Endodermal cell (in vitro differentiated cells): ENCODE results near the gene AGK. TPM values are rescaled to one million over a fixed set of nuclear protein-coding genes. Genes with fewer than 3 reads are reported as not detected.
A peak's percentile ranks its signal among the peaks of the same experiment; 100 is the strongest.

Experiments
- DNase-seq: peaks from one replicate; pipeline ENCODE4 v3.0.0-alpha.2; 2017
- H3K27ac ChIP-seq: 2 replicates; pipeline ENCODE4 v1.5.1; 2013; ENCODE audit warnings: mild to moderate bottlenecking, low read depth, low read length, moderate library complexity
- H3K27me3 ChIP-seq: 2 replicates; pipeline ENCODE4 v1.6.1; 2013; ENCODE audit warnings: mild to moderate bottlenecking, low read length, moderate library complexity; ENCODE audit not compliant: insufficient read depth, control insufficient read depth, poor library complexity, severe bottlenecking
- H3K36me3 ChIP-seq: 2 replicates; pipeline ENCODE4 v1.7.0; 2013; ENCODE audit warnings: mild to moderate bottlenecking, low read length, moderate library complexity; ENCODE audit not compliant: control insufficient read depth, insufficient read depth
- H3K4me1 ChIP-seq: one replicate; pipeline ENCODE4 v1.7.0; 2013; ENCODE audit warnings: low read length; ENCODE audit not compliant: control insufficient read depth, insufficient read depth
- H3K4me3 ChIP-seq: 2 replicates; pipeline ENCODE4 v1.5.1; 2013; ENCODE audit warnings: mild to moderate bottlenecking, low read length, moderate library complexity
- H3K9ac ChIP-seq: 2 replicates; pipeline ENCODE4 v1.6.1; 2013; ENCODE audit warnings: mild to moderate bottlenecking, low read length, moderate library complexity; ENCODE audit not compliant: poor library complexity, severe bottlenecking; ENCODE audit errors: extremely low read depth
- H3K9me3 ChIP-seq: 2 replicates; pipeline ENCODE4 v1.6.1; 2013; ENCODE audit warnings: mild to moderate bottlenecking, low read length, moderate library complexity; ENCODE audit not compliant: control insufficient read depth
- H3K27ac Mint-ChIP-seq: 2 replicates; pipeline ENCODE4 v1.8.0; 2020; ENCODE audit warnings: mixed read lengths
- H3K27me3 Mint-ChIP-seq: 2 replicates; pipeline ENCODE4 v1.8.0; 2021; ENCODE audit warnings: mild to moderate bottlenecking, mixed read lengths; ENCODE audit not compliant: insufficient read depth
- H3K36me3 Mint-ChIP-seq: 2 replicates; pipeline ENCODE4 v1.8.0; 2020; ENCODE audit warnings: low read depth, mixed read lengths
- H3K4me1 Mint-ChIP-seq: 2 replicates; pipeline ENCODE4 v1.8.0; 2020; ENCODE audit warnings: mixed read lengths
- H3K4me3 Mint-ChIP-seq: 2 replicates; pipeline ENCODE4 v1.8.0; 2020; ENCODE audit warnings: mild to moderate bottlenecking, moderate library complexity, mixed read lengths
- H3K9me3 Mint-ChIP-seq: 2 replicates; pipeline ENCODE4 v1.8.0; 2020; ENCODE audit warnings: mild to moderate bottlenecking, mixed read lengths
- WGBS, 2 experiments: methylation state at CpG; one replicate each; pipeline versions ENCODE4 v1.1.5 to v1.1.7; 2013; ENCODE audit warnings: missing lambda C conversion rate in 2 of 2, mixed read lengths in 1 of 2; ENCODE audit not compliant: insufficient coverage in 1 of 2, insufficient read length in 1 of 2; 5-methylcytosine and 5-hydroxymethylcytosine counted together
- total RNA-seq, 2 donors: library from RNA; stranded (reverse); fragmentation: NEBNext Ultra II Directional in 1 of 2; extraction: Animal tissue kit (Norgen Biotek cat#: 25700) in 1 of 2; gene quantifications; 2 replicates in 1 of 2; 3 replicates in 1 of 2; pipeline ENCODE4 v1.2.1, GENCODE V29; 2021
- TF ChIP-seq, protein P1 (sequence below): fragments of 200-600 bp; sonication (generic); conservative IDR thresholded peaks from 2 replicates; pipeline ENCODE4 v1.5.0; 2021; ENCODE audit warnings: antibody characterized with exemption, mild to moderate bottlenecking

AGK gene
- total RNA-seq, 2 donors from 2014 or later: 30.2 to 41.7 TPM

- WGBS, 2 experiments: 25 to 34% methylated on average over 8 to 11 of the region's 11 CpGs
- H3K4me3 ChIP-seq: no peak overlapping the region
- no peaks in the 10 kb centered on the region for H3K4me1 Mint-ChIP-seq
Observed at GRCh38 chr7:141533149-141533949, 17.9 kb upstream of the AGK start.

DNA sequence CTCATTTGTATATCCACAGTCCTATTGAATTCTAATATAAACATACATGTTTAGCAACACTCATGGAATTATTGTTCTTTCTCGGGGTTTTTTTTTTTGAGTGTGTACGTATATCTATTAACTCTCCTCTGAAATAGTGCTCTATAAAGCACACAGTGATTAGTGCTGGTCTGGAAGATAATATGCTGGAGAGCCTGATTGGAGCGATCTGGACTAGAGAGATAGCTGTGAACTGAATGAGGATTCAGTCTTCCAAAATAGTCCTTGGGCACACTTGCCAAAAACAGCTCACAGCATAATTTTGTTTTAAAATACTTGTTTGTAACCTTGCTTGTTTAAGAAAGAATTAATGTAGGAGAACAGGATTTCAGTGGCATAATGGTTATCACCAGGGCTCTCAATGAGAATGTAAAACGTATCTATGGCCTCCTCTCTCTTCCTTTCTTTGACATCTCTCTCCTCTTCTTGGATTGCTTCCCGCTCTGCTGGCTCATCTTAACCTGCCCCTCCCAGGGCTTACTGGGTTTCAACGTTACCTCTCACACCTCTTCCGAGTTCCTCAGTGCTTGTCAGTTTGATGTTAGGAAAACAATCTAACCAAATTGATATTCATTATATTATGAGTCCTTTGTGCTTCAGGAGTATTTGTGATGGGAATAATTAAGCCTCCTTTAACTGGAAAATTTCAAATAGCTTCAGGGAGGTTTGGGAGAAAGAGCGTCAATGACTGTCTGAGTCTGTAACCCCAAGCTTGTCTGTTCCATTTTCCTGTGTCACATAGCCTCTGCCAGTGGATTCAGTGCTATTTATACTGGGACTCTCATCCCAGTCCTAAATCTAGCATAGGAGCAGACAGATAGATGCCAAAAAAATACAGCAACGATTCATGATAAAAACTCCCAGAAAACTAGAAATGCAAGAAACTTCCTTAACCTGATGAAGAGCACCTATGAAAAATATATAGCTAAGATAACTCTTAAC lies 16.2 kb upstream of the AGK start:
- no peak overlapping the region for H3K27ac Mint-ChIP-seq
- H3K36me3 Mint-ChIP-seq: no peaks in the 10 kb centered on the region
- 70 to 78% methylated on average over 3 to 9 of the region's 9 CpGs for WGBS, 2 experiments

More at GRCh38 chr7:141533149-141533949, 17.9 kb upstream of the AGK start:
- Mint-ChIP-seq H3K27me3 (no peaks in the 10 kb centered on the region), H3K27ac (no peak overlapping the region), H3K36me3 (no peaks in the 10 kb centered on the region), H3K9me3 (no peaks in the 10 kb centered on the region), H3K4me3 (no peak overlapping the region)
- TF ChIP-seq, protein P1, sequence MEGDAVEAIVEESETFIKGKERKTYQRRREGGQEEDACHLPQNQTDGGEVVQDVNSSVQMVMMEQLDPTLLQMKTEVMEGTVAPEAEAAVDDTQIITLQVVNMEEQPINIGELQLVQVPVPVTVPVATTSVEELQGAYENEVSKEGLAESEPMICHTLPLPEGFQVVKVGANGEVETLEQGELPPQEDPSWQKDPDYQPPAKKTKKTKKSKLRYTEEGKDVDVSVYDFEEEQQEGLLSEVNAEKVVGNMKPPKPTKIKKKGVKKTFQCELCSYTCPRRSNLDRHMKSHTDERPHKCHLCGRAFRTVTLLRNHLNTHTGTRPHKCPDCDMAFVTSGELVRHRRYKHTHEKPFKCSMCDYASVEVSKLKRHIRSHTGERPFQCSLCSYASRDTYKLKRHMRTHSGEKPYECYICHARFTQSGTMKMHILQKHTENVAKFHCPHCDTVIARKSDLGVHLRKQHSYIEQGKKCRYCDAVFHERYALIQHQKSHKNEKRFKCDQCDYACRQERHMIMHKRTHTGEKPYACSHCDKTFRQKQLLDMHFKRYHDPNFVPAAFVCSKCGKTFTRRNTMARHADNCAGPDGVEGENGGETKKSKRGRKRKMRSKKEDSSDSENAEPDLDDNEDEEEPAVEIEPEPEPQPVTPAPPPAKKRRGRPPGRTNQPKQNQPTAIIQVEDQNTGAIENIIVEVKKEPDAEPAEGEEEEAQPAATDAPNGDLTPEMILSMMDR: peak; percentile 98
- Histone ChIP-seq H3K9me3 (no peaks in the 10 kb centered on the region), H3K27me3 (no peaks in the 10 kb centered on the region), H3K9ac (no peak overlapping the region), H3K27ac (no peak overlapping the region), H3K4me1 (no peaks in the 10 kb centered on the region), H3K36me3 (no peaks in the 10 kb centered on the region)
- DNase-seq: peak; percentile 87

GRCh38 chr7:141537906-141538305 lies 13.3 kb upstream of the AGK start:
- Mint-ChIP-seq H3K9me3 (no peaks in the 10 kb centered on the region), H3K27ac (no peak overlapping the region), H3K36me3 (no peaks in the 10 kb centered on the region), H3K27me3 (no peaks in the 10 kb centered on the region), H3K4me1 (no peaks in the 10 kb centered on the region), H3K4me3 (no peak overlapping the region)
- no peak overlapping the region for H3K4me3 ChIP-seq
- TF ChIP-seq, protein P1: no peak
- no peak for DNase-seq
- no peaks in the 10 kb centered on the region for H3K9me3 ChIP-seq
- H3K9ac ChIP-seq: no peak overlapping the region
- no peaks in the 10 kb centered on the region for H3K27me3 ChIP-seq
- no peak overlapping the region for H3K27ac ChIP-seq
- no peaks in the 10 kb centered on the region for H3K4me1 ChIP-seq
- no peaks in the 10 kb centered on the region for H3K36me3 ChIP-seq

More for the DNA sequence above, 16.2 kb upstream of the AGK start:
- Mint-ChIP-seq H3K27me3 (no peaks in the 10 kb centered on the region), H3K4me1 (no peaks in the 10 kb centered on the region), H3K9me3 (no peaks in the 10 kb centered on the region), H3K4me3 (no peak overlapping the region)
- H3K27ac ChIP-seq: no peak overlapping the region
- H3K4me3 ChIP-seq: no peak overlapping the region
- TF ChIP-seq, protein P1: no peak
- H3K9ac ChIP-seq: no peak overlapping the region
- DNase-seq: no peak
- H3K4me1 ChIP-seq: no peaks in the 10 kb centered on the region
- no peaks in the 10 kb centered on the region for H3K27me3 ChIP-seq
- H3K36me3 ChIP-seq: no peaks in the 10 kb centered on the region
- no peaks in the 10 kb centered on the region for H3K9me3 ChIP-seq
